A549 treated with CORT108297 at 1 μM for 4 hours (cell line): ENCODE measurements around the gene PAQR6. TPM values are rescaled to one million over a fixed set of nuclear protein-coding genes. Genes with fewer than 3 reads are reported as not detected.

Source experiments
- total RNA-seq: library from RNA; stranded (reverse); fragments of 200-300 nt; extraction: Qiagen RNA extraction; gene quantifications from 5 replicates; pipeline ENCODE4 v1.2.3, GENCODE V29; 2022

PAQR6 gene, protein sequence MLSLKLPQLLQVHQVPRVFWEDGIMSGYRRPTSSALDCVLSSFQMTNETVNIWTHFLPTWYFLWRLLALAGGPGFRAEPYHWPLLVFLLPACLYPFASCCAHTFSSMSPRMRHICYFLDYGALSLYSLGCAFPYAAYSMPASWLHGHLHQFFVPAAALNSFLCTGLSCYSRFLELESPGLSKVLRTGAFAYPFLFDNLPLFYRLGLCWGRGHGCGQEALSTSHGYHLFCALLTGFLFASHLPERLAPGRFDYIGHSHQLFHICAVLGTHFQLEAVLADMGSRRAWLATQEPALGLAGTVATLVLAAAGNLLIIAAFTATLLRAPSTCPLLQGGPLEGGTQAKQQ
- 2.0 to 4.9 TPM (median 4.5 TPM) in 5 replicates for total RNA-seq

DNA sequence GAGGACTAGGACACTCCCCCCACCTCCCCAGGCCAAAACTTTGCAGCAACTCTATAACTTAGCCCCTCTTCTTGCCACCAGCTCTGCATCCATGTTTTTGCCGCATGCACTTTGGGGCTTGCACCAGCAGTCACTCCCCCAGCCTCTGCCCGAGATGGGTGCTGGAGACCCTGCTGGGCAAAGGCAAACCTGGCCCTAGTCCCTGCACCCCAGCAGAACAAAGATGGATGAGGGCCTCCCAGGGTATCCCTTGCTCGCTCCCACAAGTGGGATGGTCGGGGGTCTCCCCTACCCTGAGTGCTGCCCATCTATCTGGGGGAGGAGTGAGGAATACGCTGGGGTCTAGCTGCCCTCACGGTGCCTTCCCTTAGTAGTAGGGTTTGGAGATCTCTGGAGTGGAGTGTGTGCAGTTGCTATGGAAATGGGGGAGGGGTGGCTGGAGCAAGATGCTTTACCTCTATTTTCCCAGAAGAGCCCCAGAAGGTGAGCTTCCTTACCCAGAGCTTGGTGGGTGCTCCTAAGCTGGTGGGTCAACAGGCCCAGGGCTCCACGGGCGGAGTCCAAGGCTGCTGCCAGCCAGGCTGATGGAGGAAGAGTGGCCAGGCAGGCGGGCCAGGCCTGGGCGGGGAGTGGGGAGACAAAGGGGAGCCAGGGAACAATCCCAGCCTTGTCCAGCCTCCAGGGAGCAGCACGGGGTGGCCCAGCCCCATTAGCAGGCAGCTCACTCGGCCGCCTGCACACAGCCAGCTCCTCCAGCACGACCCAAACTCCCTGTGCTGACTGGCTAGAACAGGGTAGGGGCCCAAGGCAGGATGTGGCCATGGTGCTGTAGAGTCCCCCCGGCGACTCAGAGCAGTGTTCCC lies at the start of gene PAQR6:
Gene PAQR6, minus strand, starts transcription at position 597 of the 863 bp plus-strand sequence. CDS start 1,325 bp downstream, outside the sequence.

DNA sequence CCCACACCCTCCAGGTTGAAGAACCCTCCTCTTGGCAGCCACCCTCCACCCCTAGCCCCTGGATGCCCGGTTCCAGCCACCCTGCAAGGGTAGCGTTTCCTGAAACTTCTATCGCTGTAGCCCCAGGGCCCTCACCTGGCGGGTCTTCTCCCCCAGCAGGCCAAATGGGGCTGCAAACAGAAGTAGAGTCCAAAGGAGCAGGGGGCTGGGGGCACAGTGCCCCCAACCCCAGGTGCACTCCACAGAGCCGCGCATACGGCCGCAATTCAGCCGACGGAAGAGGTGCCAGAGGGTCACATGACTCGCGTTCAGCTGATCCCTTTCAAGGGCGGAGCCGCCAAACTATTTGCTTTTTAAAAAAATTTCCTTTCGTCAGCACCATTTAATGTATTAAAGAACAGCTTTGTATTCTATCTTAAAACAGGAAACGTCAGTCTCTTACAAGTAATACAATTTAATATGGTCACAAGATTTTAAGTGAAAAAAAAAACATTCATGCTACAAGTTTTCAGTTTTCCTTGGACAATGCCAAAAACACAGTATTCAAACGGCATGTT lies 47.6 kb upstream of the PAQR6 start, which contains the start of gene GLMP:
Gene GLMP, minus strand, starts transcription at position 289 of the 557 bp plus-strand sequence. Its CDS starts 34 bp downstream, at position 255.

DNA sequence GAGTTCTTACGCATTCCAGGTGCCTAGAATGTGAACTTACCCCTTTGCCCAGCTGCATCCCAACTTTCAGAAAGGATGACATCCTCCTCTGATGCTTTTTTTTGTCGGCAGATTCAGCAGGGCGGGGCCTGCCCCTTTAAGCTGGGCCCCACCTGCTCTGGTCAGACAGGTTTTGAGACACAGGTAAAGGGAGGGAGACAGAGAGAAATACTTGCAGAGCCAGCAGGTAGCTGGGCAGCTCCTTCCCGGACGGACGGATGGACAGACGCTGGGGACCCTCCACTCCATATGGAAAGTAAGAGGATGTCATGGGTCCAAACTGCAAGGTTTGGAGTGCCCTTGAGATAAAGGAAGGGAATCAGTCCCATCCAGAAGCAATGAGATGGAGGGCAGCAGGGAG lies 36.3 kb upstream of the PAQR6 start, which contains the start of gene TMEM79:
Gene TMEM79, plus strand, starts transcription at position 214 of the 400 bp plus-strand sequence. CDS start 902 bp downstream, outside the sequence.

DNA sequence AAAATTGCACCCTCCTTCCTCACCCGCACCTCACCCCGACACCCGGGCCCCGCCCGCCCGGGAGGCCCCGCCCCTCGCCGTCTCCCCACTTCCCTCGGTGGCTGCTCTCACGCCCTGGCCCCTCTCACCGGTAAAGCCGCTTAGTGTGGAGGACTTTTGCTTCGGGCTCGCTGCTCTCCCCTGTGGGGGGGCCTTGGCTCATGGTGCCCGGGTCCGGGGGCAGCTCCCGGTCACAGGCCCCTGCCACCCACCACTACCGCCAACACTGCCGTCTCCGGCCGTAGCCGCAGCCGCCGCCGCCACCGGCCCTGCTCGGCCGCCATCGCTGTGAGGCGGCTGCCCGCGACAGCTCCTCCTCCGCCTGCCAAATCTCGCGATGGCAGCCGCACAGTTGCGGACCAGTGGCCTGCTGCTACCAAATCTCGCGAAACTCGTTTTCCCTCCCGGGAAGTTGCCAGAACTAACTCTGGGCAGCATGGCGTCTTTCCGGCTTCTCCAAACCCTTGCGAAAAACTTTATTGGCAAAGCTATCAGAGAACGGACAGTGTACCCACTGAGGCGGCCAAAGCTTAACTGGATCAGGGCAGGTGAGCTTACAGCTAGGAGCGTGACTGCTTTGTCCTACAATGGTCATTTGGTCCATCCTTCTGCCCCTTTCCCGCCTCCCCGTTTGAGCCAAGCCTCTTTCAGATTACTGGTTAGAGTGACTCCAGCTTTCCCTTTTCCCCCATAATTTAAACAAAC lies 34.8 kb upstream of the PAQR6 start, which contains the start of gene SMG5:
Gene SMG5, minus strand, starts transcription at position 347 of the 744 bp plus-strand sequence. Its CDS starts 145 bp downstream, at position 202.

DNA sequence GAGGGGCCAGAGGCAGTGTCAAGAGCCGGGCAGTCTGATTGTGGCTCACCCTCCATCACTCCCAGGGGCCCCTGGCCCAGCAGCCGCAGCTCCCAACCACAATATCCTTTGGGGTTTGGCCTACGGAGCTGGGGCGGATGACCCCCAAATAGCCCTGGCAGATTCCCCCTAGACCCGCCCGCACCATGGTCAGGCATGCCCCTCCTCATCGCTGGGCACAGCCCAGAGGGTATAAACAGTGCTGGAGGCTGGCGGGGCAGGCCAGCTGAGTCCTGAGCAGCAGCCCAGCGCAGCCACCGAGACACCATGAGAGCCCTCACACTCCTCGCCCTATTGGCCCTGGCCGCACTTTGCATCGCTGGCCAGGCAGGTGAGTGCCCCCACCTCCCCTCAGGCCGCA lies 5.9 kb downstream of the PAQR6 start, which contains the start of gene BGLAP:
Gene BGLAP, plus strand, starts transcription at position 259 of the 400 bp plus-strand sequence. Its CDS starts 48 bp downstream, at position 307.

DNA sequence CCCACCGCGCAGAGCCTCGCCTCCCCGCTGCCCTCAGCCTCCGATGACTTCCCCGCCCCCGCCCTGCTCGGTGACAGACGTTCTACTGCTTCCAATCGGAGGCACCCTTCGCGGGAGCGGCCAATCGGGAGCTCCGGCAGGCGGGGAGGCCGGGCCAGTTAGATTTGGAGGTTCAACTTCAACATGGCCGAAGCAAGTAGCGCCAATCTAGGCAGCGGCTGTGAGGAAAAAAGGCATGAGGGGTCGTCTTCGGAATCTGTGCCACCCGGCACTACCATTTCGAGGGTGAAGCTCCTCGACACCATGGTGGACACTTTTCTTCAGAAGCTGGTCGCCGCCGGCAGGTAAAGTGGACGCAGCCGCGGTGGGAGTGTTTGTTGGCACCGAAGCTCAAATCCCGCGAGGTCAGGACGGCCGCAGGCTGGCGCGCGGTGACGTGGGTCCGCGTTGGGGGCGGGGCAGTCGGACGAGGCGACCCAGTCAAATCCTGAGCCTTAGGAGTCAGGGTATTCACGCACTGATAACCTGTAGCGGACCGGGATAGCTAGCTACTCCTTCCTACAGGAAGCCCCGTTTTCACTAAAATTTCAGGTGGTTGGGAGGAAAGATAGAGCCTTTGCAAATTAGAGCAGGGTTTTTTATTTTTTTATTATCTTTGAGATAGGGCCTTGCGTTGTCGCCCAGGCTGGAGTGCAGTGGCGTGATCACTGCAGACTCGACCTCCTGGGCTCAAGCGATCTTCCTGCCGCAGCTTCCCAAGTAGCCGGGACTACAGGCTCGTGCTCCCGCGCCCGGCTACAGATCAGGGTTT lies 34.8 kb downstream of the PAQR6 start, which contains the start of gene PMF1:
Gene PMF1, plus strand, starts transcription at position 175 of the 811 bp plus-strand sequence. Its CDS starts 9 bp downstream, at position 184.

DNA sequence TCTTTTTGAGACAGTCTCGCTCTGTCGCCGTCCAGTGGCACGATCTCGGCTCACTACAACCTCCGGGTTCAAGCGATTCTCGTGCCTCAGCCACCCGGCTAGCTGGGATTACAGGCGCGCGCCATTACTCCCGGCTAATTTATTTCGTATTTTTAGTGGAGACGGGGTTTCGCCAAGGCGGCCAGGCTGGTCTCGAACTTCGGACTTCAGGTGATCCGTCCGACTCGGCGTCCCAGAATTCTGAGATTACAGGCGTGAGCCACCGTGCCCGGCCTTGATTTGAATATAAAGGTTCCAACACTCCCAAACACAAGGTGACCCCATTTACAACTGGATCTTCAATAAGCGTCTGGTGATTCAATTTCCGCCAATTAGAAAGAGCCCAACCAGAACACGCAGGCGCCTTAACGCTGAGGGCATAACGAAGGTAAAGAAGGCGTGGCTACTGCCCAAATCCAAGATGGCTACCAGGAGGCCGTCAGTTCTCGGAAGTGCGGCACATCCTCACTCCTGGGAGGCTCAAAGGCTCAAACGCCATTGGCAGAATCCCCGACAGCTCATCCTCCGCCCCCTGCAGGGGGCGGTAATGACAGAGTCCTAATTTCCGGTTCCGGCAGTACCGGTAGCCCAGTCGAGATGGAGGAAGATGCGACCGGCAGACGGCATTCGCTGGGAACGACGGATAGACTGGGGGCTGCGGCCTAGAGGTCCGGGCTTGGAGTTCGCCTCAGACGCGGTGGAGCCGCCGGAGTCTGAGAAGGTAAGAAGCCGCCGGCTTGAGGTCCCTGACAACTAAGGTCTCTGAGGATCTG lies 54.2 kb downstream of the PAQR6 start, which contains the start of gene SLC25A44:
Gene SLC25A44, plus strand, starts transcription at position 617 of the 812 bp plus-strand sequence. CDS start 5,744 bp downstream, outside the sequence.

Other genes starting within 250 kb of the PAQR6 start
- gene SSR2, start 227.1 kb downstream of the PAQR6 start, total RNA-seq: 259 to 273 TPM (median 265 TPM) in 5 replicates
- gene UBQLN4, start 194.3 kb downstream of the PAQR6 start, total RNA-seq: 35.9 to 45.7 TPM (median 42.4 TPM) in 5 replicates
- 160 to 166 TPM (median 161 TPM) in 5 replicates for gene LAMTOR2, start 193.3 kb downstream of the PAQR6 start, total RNA-seq
- 0.21 TPM in 1 of 5 replicates, not detected in the others for gene RAB25, start 186.9 kb downstream of the PAQR6 start, total RNA-seq
- gene MEX3A, start 165.6 kb downstream of the PAQR6 start, total RNA-seq: 1.3 to 2.9 TPM (median 2.8 TPM) in 5 replicates
- 587 to 756 TPM (median 723 TPM) in 5 replicates for gene LMNA, start 133.3 kb downstream of the PAQR6 start, total RNA-seq
- 0.20 to 0.46 TPM (median 0.42 TPM) in 5 replicates for gene SEMA4A, start 94.5 kb downstream of the PAQR6 start, total RNA-seq
- 24.3 to 27.6 TPM (median 26.9 TPM) in 5 replicates for gene SLC25A44, start 54.0 kb downstream of the PAQR6 start, total RNA-seq
- 53.2 to 62.7 TPM (median 60.1 TPM) in 5 replicates for gene PMF1, start 35.0 kb downstream of the PAQR6 start, total RNA-seq
- 0.34 to 0.75 TPM (median 0.52 TPM) in 4 of 5 replicates, not detected in the other for gene BGLAP, start 5.9 kb downstream of the PAQR6 start, total RNA-seq
- 39.5 to 49.8 TPM (median 48.2 TPM) in 5 replicates for gene SMG5, start 34.8 kb upstream of the PAQR6 start, total RNA-seq
- gene TMEM79, start 36.3 kb upstream of the PAQR6 start, total RNA-seq: 6.8 to 10.2 TPM (median 8.9 TPM) in 5 replicates
- 33.5 to 52.1 TPM (median 46.7 TPM) in 5 replicates for gene GLMP, start 47.6 kb upstream of the PAQR6 start, total RNA-seq
- not detected in 5 replicates for gene VHLL, start 51.3 kb upstream of the PAQR6 start, total RNA-seq
- 392 to 439 TPM (median 400 TPM) in 5 replicates for gene CCT3, start 90.2 kb upstream of the PAQR6 start, total RNA-seq
- gene TSACC, start 90.5 kb upstream of the PAQR6 start, total RNA-seq: 1.8 to 4.1 TPM (median 2.1 TPM) in 5 replicates
- gene RHBG, start 121.2 kb upstream of the PAQR6 start, total RNA-seq: not detected in 5 replicates